GM13977 (cell line): ENCODE measurements around the gene NDUFC1.

Source experiments
- DNase-seq: peaks from one replicate; pipeline ENCODE4 v3.0.0; 2012; ENCODE audit warnings: low spot score
- in situ Hi-C: fragments of 300-500 bp; cut with MboI; formaldehyde crosslinking; loops from one replicate; pipeline ENCODE4 v1.12.0; 2022; ENCODE audit warnings: low sequenced_read_pairs, low pct_unique_long_range_greater_than_20kb, mixed read lengths, inconsistent platforms; ENCODE audit not compliant: unreplicated experiment
- TF ChIP-seq, protein P1 (sequence below): IDR thresholded peaks from 2 replicates; pipeline ENCODE4 v1.5.1; 2012; ENCODE audit warnings: mild to moderate bottlenecking, control low read depth; ENCODE audit not compliant: insufficient read depth; ENCODE audit errors: extremely low read depth, missing control alignments

Gene NDUFC1

DNA sequence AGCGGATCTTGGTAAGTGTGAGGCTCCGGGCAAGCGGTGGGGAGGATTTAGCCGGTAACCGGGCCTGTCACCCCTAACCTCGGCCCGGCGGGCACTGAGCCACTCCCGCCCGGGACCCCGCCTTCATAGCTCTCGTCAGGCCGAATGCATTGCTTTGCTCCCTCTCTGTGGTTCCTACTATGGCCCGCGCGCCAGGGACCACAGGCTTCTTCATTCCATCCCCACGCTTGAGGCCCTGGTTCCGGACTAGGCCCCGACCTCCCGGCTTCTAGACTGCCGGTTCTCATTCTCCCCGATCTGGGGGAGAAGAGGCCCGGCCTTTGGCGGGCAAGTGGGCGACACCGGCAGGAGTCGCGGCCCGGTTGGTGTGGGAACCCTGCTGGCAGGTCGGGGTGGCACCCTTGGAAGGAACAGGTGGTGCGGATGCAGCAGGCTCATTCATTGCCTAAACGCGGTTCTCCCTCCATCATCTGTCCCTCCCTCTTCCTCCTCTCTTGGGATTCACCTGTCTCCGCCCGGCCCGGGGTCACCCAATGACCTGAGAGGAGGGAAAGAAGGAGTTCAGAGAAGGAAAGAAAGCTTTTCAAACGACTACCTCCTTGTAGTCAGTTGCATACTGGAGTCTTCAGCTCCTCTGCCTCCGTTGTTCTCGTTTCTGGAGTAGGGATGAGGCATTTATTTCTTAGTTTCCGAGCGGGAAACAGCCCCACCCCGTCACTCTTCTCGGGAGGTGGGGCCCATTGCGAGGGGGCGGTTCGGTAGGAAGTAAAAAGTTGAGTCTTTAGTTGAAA is at the start of gene NDUFC1:
Gene NDUFC1 (minus strand): TSS at position 657 of the 791 bp plus-strand sequence. CDS start 6,679 bp downstream, outside the sequence.
- TF ChIP-seq, protein P1, sequence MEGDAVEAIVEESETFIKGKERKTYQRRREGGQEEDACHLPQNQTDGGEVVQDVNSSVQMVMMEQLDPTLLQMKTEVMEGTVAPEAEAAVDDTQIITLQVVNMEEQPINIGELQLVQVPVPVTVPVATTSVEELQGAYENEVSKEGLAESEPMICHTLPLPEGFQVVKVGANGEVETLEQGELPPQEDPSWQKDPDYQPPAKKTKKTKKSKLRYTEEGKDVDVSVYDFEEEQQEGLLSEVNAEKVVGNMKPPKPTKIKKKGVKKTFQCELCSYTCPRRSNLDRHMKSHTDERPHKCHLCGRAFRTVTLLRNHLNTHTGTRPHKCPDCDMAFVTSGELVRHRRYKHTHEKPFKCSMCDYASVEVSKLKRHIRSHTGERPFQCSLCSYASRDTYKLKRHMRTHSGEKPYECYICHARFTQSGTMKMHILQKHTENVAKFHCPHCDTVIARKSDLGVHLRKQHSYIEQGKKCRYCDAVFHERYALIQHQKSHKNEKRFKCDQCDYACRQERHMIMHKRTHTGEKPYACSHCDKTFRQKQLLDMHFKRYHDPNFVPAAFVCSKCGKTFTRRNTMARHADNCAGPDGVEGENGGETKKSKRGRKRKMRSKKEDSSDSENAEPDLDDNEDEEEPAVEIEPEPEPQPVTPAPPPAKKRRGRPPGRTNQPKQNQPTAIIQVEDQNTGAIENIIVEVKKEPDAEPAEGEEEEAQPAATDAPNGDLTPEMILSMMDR, result no peak
- in situ Hi-C loops, result no loop called here
- peak; percentile 55 for DNase-seq

DNA sequence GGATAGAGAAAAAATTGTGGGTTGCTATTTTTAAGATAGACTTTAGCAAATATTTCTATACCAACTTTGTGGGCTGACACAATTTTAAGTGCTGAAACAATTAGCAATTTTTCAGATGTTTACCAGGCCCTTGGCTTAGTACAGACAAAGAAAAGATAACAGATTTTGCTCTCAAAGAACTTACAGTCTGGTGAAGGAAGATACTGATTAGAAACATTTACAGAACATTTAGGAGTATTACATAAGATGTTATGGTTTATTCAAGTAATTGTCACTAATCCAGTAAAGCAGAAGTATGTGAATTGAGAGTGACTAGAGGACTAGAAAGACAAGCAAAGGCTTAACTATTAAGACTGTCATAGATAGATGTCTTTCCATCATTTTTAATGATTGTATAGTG is 35.3 kb upstream of the NDUFC1 start:
- TF ChIP-seq, protein P1, result no peak
- no peak for DNase-seq
- in situ Hi-C loops, result no loop called here

DNA sequence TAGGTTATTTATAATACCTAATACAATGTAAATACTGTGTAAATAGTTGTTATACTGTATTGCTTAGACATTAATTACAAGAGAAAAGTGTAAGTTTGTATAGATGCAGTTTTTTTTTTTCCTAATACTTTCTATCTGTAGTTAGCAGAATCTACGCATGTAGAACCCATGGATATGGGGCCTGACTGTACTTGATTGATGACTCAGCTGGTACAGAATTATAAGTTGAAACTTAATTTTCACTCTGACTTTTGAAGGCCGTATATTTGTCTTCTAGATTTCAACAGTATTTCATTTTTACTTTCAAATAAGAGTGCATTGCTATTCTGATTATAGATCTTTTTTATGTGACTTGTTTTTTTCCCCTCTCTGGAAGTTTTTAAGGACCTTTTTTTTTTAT is 30.8 kb upstream of the NDUFC1 start:
- TF ChIP-seq, protein P1, result no peak
- DNase-seq, result no peak
- in situ Hi-C loops, result no loop called here

DNA sequence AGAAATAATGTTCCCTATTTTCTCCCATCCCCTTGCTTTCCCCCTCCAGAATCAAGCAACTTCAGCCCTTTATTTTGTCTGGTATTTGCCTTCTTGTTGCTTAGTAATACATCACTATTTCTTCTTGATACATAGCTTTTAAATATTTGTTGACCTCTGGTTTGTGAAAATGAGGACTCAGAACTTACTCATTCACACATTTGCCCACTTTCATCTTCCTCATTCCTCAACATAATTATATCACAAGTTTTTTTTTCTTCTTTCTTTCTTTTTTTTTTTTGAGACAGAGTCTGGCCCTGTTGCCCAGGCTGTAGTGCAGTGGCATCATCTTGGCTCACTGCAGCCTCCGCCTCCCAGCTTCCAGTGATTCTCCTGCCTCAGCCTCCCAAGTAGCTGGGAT is 28.9 kb upstream of the NDUFC1 start:
- no peak for DNase-seq
- TF ChIP-seq, protein P1, result no peak
- in situ Hi-C loops, result no loop called here

DNA sequence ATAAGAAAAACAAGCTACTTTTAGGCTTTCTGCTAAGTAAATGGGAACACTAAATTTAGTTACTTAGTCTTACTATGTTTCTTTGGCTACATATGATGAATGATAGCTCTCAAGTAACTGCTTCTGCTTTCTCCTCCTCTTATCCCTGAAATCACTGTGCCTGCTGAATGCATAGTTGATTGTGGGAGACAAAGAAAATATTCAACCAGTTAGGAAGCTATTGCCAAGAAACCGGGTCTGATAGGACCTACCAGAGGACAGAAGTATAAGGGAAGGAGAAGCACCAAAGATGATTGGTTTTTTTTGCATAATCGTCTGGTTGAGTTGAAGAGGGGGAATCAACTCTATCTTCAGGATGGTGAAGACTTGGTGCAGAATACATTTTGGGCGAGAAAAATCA is 28.0 kb upstream of the NDUFC1 start:
- in situ Hi-C loops, result no loop called here
- no peak for DNase-seq
- TF ChIP-seq, protein P1, result no peak

DNA sequence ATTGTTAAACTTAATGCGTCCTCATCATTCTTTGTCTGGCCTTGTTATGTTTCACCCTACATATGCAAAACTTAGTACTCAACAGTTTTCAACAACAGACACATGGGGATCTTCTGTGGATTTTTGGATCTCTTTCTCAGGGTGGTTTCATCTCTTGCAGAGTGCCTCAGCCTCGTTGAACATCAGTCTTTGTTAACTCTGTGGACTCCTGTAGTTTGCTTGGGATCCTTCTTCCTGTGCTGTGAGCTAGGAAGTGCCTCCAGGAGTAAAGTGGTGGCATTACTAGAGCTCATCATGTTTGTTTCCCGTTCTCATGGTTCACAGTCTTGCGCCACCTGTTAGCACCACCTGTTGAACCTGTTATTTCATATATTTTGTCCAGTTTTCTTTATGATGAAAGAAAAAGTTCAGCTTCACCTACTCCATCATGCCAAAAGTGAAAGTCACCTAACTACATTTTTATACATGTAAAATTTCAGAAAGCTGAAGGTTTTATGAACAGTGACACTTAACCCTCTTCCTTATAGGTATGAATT is 27.5 kb upstream of the NDUFC1 start:
- in situ Hi-C loops, result no loop called here
- TF ChIP-seq, protein P1, result no peak

More for the DNA sequence above, 27.5 kb upstream of the NDUFC1 start:
- no peak for DNase-seq
